Fibroblast of skin of abdomen (primary cell): ENCODE measurements around the gene LCE1B. TPM values are rescaled to one million over a fixed set of nuclear protein-coding genes. Genes with fewer than 3 reads are reported as not detected.

ENCODE experiments used
- DNase-seq: peaks from one replicate; pipeline ENCODE4 v3.0.0-alpha.2; 2013
- polyA plus RNA-seq, 2 experiments: library from polyadenylated mRNA; unstranded; fragments of 120-200 nt; gene quantifications; one replicate each; pipeline ENCODE4 v1.2.1, GENCODE V29; 2013; ENCODE audit not compliant: insufficient read length in 2 of 2

LCE1B gene, protein sequence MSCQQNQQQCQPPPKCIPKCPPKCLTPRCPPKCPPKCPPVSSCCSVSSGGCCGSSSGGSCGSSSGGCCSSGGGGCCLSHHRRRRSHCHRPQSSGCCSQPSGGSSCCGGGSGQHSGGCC
- not detected for polyA plus RNA-seq (2013, experiment 1 of 2; ENCODE audit: insufficient read length)
- not detected for polyA plus RNA-seq (2013, experiment 2 of 2; ENCODE audit: insufficient read length)

- no peak for DNase-seq
These were observed at the start of gene LCE1B for GRCh38 chr1:152811671-152812070. LCE1B (plus strand) TSS chr1:152811971; CDS start chr1:152812447, 476 bp downstream.

GRCh38 chr1:152768847-152769533 lies 42.8 kb upstream of the LCE1B start:
- peak; percentile 19 for DNase-seq

DNA sequence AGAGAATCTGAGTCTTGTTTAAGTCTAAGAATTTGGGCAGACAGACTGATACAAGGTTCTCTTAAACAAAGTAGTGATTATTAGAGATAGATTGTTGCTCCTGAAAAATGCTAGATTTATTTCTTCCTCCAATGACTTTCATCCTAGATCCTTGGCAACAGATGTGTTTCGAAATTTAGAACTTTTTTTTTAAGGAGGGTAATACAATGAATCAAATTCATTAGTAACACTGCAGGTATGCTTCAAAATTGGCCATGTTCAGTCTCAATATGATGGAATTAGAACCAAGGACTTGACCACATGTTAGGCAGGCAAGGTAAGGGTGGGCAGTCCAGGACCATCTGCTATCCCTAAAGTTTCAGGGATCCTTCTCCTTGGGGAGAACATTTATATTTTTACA lies 41.4 kb upstream of the LCE1B start:
- DNase-seq = no peak

- DNase-seq = no peak
These were observed 36.9 kb upstream of the LCE1B start, which contains the start of gene LCE1F for GRCh38 chr1:152774875-152775274. LCE1F (plus strand) TSS chr1:152775140; CDS start chr1:152776372, 1,232 bp downstream.

GRCh38 chr1:152776361-152776760 lies 35.4 kb upstream of the LCE1B start:
- DNase-seq = no peak

DNA sequence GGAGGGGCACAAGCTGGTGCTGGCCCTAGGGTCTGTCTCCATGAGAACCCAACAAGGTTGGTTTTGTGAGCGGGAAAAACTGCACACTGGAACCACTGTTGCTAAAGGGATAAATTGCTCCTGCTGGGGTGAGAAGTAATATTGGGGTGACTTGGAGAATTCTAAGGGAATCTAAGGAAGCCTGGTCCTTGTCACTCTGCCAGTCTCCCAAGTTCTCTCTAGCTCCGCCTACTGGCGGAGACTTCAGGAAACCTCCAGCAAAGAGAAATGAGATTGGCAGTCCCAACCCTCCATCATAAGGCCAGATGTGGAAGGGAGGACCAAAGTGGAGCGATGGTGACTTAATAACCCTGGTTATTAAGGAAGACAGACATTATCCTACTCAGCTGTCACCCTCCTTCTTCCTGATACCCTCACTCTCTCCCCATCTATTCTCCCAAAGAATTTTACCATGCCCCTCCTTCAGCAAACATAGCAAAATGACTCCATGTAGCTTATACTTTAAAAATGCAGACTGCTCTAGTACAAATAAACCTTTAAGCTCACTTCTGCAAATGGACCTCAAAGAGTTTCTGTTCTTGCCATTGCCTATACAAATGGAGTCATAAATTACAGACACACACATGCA lies 34.1 kb upstream of the LCE1B start:
- no peak for DNase-seq

DNA sequence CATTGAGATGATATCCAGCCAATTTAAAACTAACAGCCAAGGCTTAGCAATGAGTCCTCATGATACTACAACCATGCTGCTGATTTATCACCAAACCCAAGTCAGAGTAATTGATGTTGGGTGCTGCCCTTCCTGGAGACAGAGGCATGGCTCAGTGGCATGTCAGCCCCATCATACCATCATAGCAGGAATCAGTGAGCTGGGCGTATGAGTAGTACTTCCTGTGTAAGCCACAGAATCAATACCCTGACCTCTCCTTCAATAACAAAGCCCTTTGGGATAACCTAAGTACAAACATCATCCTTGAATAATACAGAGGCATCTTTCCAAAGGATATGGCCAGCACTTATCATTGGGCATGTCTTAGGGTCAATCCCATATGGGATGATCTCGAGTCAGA lies 28.7 kb upstream of the LCE1B start:
- DNase-seq = no peak

GRCh38 chr1:152786077-152786476 lies 25.7 kb upstream of the LCE1B start, which contains the start of gene LCE1E:
LCE1E (plus strand) TSS chr1:152786257; CDS start chr1:152787300, 1,043 bp downstream.
- no peak for DNase-seq

DNA sequence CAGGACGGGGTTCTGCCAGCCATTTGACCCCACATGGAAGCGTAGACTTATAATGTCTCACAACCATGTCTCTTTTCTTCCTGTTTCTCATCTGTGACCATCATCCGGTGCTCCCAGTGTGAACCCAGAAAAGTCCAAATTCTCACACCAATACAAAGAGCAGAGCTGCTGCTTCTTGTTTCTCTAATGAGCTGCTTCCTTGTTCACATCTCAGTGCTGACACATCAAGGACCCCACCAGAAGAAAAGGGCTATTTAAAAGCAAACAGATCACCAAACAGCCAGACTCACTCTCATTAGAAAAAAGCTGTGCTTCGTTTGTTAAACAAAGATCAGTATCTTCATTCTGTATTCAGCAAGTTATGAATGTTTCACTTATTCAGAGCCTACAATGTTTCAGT lies 16.1 kb upstream of the LCE1B start:
- no peak for DNase-seq

GRCh38 chr1:152796421-152796820 lies 15.3 kb upstream of the LCE1B start, which contains the start of gene LCE1D:
LCE1D (plus strand) TSS chr1:152796721; CDS start chr1:152797795, 1,074 bp downstream.
- DNase-seq = no peak

DNA sequence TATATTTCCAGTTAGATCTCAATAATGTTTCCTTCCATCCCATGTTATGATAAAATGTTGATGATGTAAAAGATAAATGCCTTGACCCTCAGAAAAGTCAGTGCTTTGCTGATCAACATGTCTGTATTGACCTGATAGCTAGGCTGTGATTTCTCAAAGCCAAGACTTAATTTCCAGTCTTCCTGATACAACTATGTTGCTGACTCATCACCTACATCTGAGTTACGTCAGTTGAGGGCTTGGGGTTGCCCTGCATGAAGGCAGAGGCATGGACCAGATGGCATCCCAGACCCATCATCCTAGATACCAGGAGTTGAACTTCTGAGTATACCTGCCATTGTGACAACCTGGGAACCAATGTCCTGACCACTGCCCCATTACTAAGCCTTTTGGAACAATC lies 10.4 kb upstream of the LCE1B start:
- no peak for DNase-seq

DNA sequence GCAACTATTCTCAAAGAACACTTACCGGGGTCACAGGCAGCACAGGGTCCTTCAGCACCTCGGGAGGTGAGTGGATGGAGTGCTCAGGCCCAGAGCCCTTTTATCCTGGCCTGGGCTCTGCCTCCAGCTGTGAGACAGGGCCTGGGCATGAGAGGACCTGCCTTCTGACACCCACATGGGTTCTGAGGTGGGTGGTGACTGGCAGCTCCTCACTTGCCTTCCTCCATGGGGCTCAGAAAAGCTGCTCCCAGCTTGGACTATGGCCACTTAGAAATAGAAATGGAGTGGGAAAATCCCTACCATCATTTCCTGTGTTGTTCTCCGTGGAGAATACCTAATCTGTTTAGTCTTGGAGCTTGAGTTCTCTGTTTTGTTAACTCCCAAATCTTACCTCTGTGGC lies 5.2 kb upstream of the LCE1B start, which contains the start of gene LCE1C:
TSS of gene LCE1C (minus strand) at position 76 of the 400 bp plus-strand sequence. CDS start 1,173 bp downstream, outside the sequence.
- no peak for DNase-seq

GRCh38 chr1:152811050-152811449 lies 721 bp upstream of the LCE1B start:
- no peak for DNase-seq

DNA sequence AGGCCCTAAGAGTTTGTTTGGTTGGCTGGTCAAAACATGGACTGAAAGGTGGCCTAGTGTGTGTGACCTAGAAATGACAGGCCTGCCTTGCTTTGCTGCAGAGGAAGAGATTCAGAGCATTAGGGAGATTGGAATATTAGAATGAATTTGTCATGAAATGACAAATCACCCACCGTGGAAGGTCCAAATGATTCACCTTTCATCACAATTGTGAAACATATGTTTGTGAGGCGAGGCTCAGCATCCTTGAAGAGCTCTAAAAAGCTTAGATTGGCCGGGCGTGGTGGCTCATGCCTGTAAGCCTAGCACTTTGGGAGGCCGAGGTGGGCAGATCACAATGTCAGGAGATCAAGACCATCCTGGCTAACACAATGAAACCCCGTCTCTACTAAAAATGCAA lies 5.5 kb downstream of the LCE1B start:
- no peak for DNase-seq

DNA sequence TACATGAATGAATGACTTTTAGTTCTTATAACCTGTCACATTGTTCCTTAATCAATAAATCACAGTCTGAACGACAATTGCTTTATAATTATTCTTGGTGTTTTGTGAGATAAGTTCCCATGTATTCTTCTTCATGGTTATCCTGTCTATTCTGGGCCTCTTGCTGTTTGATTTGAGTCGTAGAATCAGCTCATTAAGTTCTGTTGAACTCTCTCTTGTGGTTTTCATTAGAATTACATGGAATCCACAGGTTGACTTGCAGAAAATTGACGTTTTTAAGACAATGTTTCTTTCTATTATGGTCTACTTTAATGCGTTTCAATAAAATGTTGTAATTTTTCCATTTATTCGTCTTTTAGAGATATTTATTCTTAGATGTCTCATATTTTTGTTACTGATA lies 11.5 kb downstream of the LCE1B start:
- no peak for DNase-seq

GRCh38 chr1:152824964-152825363 lies 13.2 kb downstream of the LCE1B start:
- DNase-seq = no peak

DNA sequence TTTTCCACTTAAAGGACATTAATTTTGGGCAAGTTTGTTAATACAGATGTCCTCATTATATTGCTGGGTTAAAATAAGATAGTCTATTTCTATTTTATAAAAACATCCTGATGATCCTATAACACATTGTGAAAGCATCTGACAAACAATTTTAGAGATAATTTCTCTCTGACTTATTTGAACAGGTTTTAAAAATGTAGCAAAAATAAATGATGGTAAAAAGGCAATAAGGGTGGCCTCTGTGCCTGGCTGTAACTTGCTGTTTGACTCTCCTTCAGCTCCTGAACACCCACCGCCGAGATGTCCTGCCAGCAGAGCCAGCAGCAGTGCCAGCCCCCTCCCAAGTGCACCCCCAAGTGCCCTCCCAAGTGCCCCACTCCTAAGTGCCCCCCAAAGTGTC lies 15.4 kb downstream of the LCE1B start, which contains the start of gene LCE1A:
TSS of gene LCE1A (plus strand) at position 301 of the 400 bp plus-strand sequence. CDS start at position 301, 0 bp downstream.
- no peak for DNase-seq

DNA sequence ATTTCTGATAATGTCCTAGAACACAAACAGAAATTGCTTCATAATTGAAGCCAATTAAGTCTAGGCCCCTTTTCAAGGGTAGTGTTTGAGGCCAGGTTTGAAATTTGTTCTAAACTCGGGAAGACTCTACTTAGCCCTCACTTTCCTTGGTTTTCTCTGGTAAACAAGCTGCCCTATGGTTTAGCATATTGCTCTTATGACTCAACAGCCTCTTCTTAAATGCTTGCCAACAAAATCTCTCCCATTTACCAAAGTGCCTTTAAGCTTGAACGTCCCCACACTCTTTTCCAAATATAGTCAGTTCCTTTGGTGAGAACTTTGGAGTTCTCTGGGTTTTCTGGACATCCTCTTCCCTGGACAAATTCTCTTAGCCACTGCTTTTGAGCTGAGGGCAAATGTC lies 25.1 kb downstream of the LCE1B start:
- no peak for DNase-seq

GRCh38 chr1:152842556-152842955 lies 30.8 kb downstream of the LCE1B start, which contains the start of gene LCE6A:
LCE6A (plus strand) TSS chr1:152842856; CDS start chr1:152843521, 665 bp downstream.
- no peak for DNase-seq

DNA sequence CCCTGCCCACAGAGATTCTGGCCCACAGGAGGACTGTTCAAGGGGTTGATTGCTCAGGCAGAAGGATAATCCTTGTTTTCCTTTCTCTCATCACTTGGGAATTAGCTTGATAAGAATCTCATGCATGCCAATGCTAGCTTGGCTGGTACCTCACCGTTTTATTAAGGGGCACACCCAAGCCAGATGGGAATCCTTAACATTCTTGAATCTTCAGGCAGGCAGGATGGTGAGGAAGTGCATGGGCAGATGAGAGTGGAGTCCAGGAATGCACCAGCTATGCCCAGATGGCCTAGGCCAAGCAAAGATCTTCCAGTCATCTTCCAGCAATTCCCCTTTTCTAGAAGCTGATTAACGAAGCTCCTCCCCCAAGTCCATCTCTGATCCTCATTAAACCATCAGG lies 43.9 kb downstream of the LCE1B start:
- DNase-seq = no peak

GRCh38 chr1:152858062-152858461 lies 46.3 kb downstream of the LCE1B start:
- DNase-seq = no peak

GRCh38 chr1:152859696-152860095 lies 47.9 kb downstream of the LCE1B start, which contains the start of gene LCE7A:
LCE7A (plus strand) TSS chr1:152859996; CDS start chr1:152860698, 702 bp downstream.
- DNase-seq = no peak

DNA sequence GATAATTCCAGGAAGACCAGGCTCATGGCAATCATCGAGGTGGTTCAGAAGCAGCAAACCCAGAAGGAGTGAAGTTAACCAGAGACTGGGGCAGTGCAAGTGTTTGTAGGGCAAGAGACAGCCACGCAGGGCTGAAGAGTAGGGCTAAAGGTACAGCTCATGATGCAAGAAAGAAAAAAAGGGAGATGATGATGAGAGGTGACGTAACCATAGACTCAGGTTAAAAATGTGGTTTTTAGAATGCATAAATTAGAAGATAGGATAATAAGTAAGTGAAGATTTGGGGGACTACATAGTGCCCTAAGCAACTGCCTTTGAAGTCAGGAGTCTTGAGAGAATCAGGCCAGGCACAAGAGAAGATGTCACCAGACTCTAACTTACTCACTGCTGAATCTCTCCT lies 48.4 kb downstream of the LCE1B start:
- DNase-seq = no peak
